PC-9 (cell line): ENCODE measurements around the gene B3GNT5. TPM values are rescaled to one million over a fixed set of nuclear protein-coding genes. Genes with fewer than 3 reads are reported as not detected.

Source experiments
- BruUV-seq: library from RNA; stranded (reverse); fragments of 400-500 nt; replicated peaks from 2 replicates; lab custom pipeline; 2021; lab: Mats Ljungman, UMichigan
- CTCF ChIA-PET: fragments of 300-600 bp; sonication (Branson Sonifier 250); formaldehyde crosslinking; loops from one replicate; lab custom pipeline; 2022; ENCODE audit warnings: antibody characterized with exemption; lab: Charles Lee
- POLR2A ChIA-PET: fragments of 300-600 bp; sonication (Branson Sonifier 250); formaldehyde crosslinking; loops from one replicate; lab custom pipeline; 2022; ENCODE audit warnings: antibody characterized with exemption; ENCODE audit not compliant: unreplicated experiment; lab: Charles Lee
- DNase-seq, 2 experiments: peaks; one replicate each; pipeline versions ENCODE4 v3.0.0 to v3.0.0-alpha.2; 2015 to 2022; ENCODE audit warnings: mixed read lengths in 1 of 2
- H2AFZ ChIP-seq: fragments of 200-600 bp; sonication (generic); 2 replicates; pipeline ENCODE4 v1.8.1; 2017; ENCODE audit warnings: antibody characterized with exemption
- H3F3A ChIP-seq: fragments of 200-600 bp; sonication (generic); 2 replicates; pipeline ENCODE4 v1.8.1; 2017; ENCODE audit warnings: antibody characterized with exemption, mild to moderate bottlenecking, low read depth; ENCODE audit not compliant: insufficient read depth
- H3K27ac ChIP-seq: fragments of 200-600 bp; sonication (generic); 2 replicates; pipeline ENCODE4 v1.6.1; 2016; ENCODE audit warnings: mixed run types
- H3K27me3 ChIP-seq: fragments of 200-600 bp; sonication (generic); 2 replicates; pipeline ENCODE4 v1.6.1; 2016; ENCODE audit warnings: low read depth, mixed run types; ENCODE audit not compliant: insufficient read depth
- H3K36me3 ChIP-seq: fragments of 200-600 bp; sonication (generic); 2 replicates; pipeline ENCODE4 v1.6.1; 2016; ENCODE audit warnings: low read depth, mixed run types
- H3K4me1 ChIP-seq: fragments of 200-600 bp; sonication (generic); replicated peaks from 2 replicates; pipeline ENCODE4 v1.6.1; 2016; ENCODE audit warnings: mixed run types; ENCODE audit not compliant: insufficient read depth
- H3K4me2 ChIP-seq: fragments of 200-600 bp; sonication (generic); 2 replicates; pipeline ENCODE4 v1.6.1; 2017; ENCODE audit warnings: mixed run types
- H3K4me3 ChIP-seq: fragments of 200-600 bp; sonication (generic); 2 replicates; pipeline ENCODE4 v1.6.1; 2016; ENCODE audit warnings: mixed run types
- H3K79me2 ChIP-seq: fragments of 200-600 bp; sonication (generic); 2 replicates; pipeline ENCODE4 v1.6.1; 2017; ENCODE audit warnings: low read depth, mixed run types
- H3K9me2 ChIP-seq: fragments of 200-600 bp; sonication (generic); 2 replicates; pipeline ENCODE4 v1.8.1; 2017; ENCODE audit warnings: mild to moderate bottlenecking; ENCODE audit not compliant: insufficient read depth
- H3K9me3 ChIP-seq: fragments of 200-600 bp; sonication (generic); 2 replicates; pipeline ENCODE4 v1.8.1; 2016; ENCODE audit warnings: low read depth; ENCODE audit not compliant: insufficient read depth
- H4K20me1 ChIP-seq: fragments of 200-600 bp; sonication (generic); 2 replicates; pipeline ENCODE4 v1.8.1; 2017; ENCODE audit not compliant: insufficient read depth
- CTCF ChIP-seq: fragments of 200-600 bp; sonication (generic); conservative IDR thresholded peaks from 2 replicates; pipeline ENCODE4 v1.6.1; 2017; ENCODE audit warnings: mixed run types, antibody characterized with exemption, mild to moderate bottlenecking, moderate library complexity
- EZH2 ChIP-seq: fragments of 200-600 bp; sonication (generic); IDR thresholded peaks from 2 replicates; pipeline ENCODE4 v1.8.0; 2017; ENCODE audit warnings: antibody characterized with exemption, low read depth
- intact Hi-C: fragments of 100-400 bp; cut with micrococcal nuclease; formaldehyde crosslinking; loops from one replicate; pipeline ENCODE4 v1.10.0; 2022; ENCODE audit not compliant: unreplicated experiment
- total RNA-seq: library from RNA; stranded (reverse); gene quantifications from 2 replicates; pipeline ENCODE4 v1.2.3, GENCODE V29; 2021

The B3GNT5 gene
- total RNA-seq, 1 experiment from 2014 or later = 30.7 TPM

DNA sequence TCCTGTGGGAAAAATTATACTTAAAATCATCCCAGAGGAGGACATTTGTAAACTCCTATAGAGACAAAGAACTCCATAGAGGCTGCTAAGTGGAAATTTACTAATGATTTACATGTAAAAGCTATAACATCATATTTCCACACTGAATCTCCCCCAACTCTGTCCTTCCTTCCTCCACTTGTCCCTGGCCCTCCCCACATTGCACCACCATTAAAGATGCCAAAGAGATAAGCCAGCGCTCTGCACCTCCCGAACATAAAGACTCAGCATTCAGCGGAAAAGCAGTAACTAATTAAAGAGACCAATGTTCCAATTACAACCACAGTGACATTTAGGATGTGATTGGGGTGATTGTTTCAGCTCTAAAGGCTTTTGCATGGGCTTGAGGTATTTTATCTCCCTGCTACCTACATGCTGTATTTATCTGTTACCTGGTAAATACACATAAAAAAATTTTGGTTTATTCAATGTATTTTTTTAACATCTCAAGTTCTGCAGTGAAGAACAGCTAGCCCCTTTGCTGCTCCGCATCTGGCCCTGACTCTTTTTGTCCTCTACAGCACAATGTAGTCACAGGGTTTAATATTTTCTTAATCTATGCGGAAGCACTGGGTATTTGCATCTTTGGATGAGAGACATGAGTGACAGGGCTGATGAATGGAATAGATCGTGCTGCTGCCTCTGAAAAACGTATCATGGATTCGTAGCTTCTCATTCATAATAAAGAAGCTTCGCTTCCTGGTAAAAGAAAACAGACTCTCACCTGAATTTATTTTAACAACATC lies 35.3 kb upstream of the B3GNT5 start:
- H3F3A ChIP-seq = no peaks in the 10 kb centered on the region
- no peaks in the 10 kb centered on the region for H3K9me3 ChIP-seq
- no peaks in the 10 kb centered on the region for H3K4me1 ChIP-seq
- no peak overlapping the region for H2AFZ ChIP-seq
- DNase-seq = peak in 1 of 2 experiments; percentile 23
- no peaks in the 10 kb centered on the region for H3K27me3 ChIP-seq
- POLR2A ChIA-PET = interaction anchor here (0.6 kb wide), 1 partner anchor 31 kb away, joined by 6 read pairs; no protein-coding TSS in a partner anchor
- intact Hi-C loops = no loop called here
- no TSS peak for BruUV-seq
- H3K4me3 ChIP-seq = no peak overlapping the region
- CTCF ChIA-PET = no interaction called here
- no peaks in the 10 kb centered on the region for H3K79me2 ChIP-seq
- no peaks in the 10 kb centered on the region for H4K20me1 ChIP-seq
- H3K36me3 ChIP-seq = no peaks in the 10 kb centered on the region
- TF ChIP-seq EZH2 (no peak), CTCF (no peak)
- H3K4me2 ChIP-seq = no peak overlapping the region
- no peaks in the 10 kb centered on the region for H3K9me2 ChIP-seq
- H3K27ac ChIP-seq = no peak overlapping the region

GRCh38 chr3:183218826-183219225 lies 34.2 kb upstream of the B3GNT5 start:
- Histone ChIP-seq H3F3A (no peaks in the 10 kb centered on the region), H4K20me1 (no peaks in the 10 kb centered on the region), H3K4me2 (no peak overlapping the region), H2AFZ (no peak overlapping the region), H3K27me3 (no peaks in the 10 kb centered on the region), H3K79me2 (no peaks in the 10 kb centered on the region), H3K4me3 (no peak overlapping the region), H3K9me3 (no peaks in the 10 kb centered on the region), H3K4me1 (no peaks in the 10 kb centered on the region), H3K27ac (no peak overlapping the region), H3K9me2 (no peaks in the 10 kb centered on the region), H3K36me3 (no peaks in the 10 kb centered on the region)
- intact Hi-C loops = no loop called here
- DNase-seq = no peak
- ChIA-PET POLR2A (interaction anchor here (0.6 kb wide), 1 partner anchor 9 kb away, joined by 3 read pairs; no protein-coding TSS in a partner anchor), CTCF (no interaction called here)
- no TSS peak for BruUV-seq
- TF ChIP-seq CTCF (no peak), EZH2 (no peak)

DNA sequence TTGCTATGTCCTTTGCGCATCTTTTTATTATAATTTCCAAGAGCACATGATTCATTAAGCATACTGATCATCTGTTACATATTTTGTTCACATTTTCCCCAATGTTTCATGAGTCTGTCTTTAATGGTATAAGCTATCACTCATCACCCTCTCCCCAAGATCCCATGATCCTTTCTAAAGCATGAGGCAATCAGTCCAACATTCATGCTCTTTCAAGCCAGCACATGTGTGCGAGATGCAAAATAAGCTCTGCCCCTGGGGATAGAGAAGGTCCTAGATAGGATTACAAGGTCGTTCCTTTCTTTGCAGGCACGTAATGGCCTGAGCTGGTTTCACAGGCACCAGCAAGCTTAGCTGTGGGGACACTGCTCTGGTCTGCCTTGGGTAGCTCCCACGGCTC lies 32.2 kb upstream of the B3GNT5 start:
- intact Hi-C loops = no loop called here
- CTCF ChIA-PET = no interaction called here
- BruUV-seq = no TSS peak

More for the DNA sequence above, 32.2 kb upstream of the B3GNT5 start:
- no peaks in the 10 kb centered on the region for H4K20me1 ChIP-seq
- no peaks in the 10 kb centered on the region for H3K9me2 ChIP-seq
- no peak for TF ChIP-seq EZH2
- no peak for TF ChIP-seq CTCF
- H2AFZ ChIP-seq = no peak overlapping the region
- H3K9me3 ChIP-seq = no peaks in the 10 kb centered on the region
- H3K79me2 ChIP-seq = no peaks in the 10 kb centered on the region
- no peak overlapping the region for H3K4me3 ChIP-seq
- no peaks in the 10 kb centered on the region for H3K4me1 ChIP-seq
- no peaks in the 10 kb centered on the region for H3K27me3 ChIP-seq
- no peak overlapping the region for H3K4me2 ChIP-seq
- H3K27ac ChIP-seq = no peak overlapping the region
- no peaks in the 10 kb centered on the region for H3K36me3 ChIP-seq
- no peak for DNase-seq
- POLR2A ChIA-PET = no interaction called here
- H3F3A ChIP-seq = no peaks in the 10 kb centered on the region
